HT1080 (cell line): ENCODE data around the gene PANX3. TPM values are rescaled to one million over a fixed set of nuclear protein-coding genes. Genes with fewer than 3 reads are reported as not detected.

Experiments used
- DNase-seq: peaks from one replicate; pipeline ENCODE4 v3.0.0-alpha.2; 2015; ENCODE audit warnings: low read depth
- small RNA-seq: library from RNA; depleted of rRNA; stranded (forward); fragments of <200 nt; gene quantifications from one replicate; pipeline ENCODE3, GENCODE V24; 2014
- total RNA-seq: library from RNA; depleted of rRNA; stranded (reverse); fragments of >200 nt; shearing (Covaris generic); gene quantifications from 2 replicates; pipeline ENCODE4 v1.2.3, GENCODE V29; 2014; rRNA removed

Gene PANX3
- total RNA-seq, 1 experiment from 2014 or later, result not detected

DNA sequence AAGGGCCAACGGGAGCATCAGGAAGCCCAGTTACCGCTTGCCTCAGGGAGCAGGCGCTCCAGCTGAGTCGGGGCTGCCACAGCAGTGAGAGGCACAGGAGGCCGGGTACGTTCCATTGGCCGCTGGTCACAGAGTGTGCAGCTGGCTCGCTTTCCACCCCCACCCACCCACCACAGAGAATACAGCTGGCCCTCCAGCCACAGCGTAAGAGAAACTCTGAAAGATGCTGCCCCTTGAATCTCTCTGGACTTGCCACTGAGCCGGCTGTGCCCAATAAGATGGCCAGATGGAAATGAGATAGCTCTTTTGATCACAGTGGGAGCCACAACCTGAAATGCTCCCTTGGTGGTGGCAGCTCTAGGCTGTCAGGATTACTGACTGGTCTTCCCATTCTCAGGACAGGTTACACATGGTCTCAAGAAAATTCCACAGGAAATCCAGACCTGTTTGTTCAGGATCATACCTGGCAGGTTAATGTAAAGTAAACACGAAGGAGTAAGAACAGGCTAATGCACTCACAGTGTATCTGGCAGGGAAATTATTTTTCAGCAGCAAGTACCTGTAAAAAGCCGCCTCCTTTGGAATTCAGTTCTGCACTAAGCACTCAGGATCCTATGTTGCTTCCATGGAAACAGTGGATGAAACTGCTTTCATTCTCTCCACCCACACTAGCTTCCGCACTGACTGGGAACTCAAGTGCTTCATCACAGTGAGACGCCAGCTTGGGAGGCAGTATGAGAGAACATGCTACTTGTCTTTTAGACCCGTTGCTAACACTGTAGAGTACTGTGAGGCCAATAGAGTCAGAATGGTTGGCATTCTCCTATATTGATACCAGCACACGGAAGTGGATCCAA lies 45.8 kb downstream of the PANX3 start:
- no peak for DNase-seq

DNA sequence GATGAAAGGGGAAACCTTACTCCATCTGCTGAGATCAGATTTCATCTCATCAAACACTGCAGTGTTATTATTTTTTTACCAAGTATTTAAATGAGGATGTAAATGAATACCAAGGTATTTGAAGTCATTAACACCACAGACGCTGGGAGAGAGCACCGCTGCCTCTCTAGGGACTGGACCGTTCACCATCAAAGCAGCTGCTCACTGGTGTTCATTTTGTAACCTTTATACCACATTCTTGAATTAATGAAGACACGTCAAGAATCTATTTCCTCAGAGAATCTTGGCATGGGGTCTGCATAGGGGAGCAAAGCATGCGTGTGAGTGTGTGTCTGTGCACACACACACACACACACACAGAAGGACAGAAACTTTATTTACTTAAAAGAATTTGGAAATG lies 46.7 kb downstream of the PANX3 start:
- DNase-seq, result no peak

DNA sequence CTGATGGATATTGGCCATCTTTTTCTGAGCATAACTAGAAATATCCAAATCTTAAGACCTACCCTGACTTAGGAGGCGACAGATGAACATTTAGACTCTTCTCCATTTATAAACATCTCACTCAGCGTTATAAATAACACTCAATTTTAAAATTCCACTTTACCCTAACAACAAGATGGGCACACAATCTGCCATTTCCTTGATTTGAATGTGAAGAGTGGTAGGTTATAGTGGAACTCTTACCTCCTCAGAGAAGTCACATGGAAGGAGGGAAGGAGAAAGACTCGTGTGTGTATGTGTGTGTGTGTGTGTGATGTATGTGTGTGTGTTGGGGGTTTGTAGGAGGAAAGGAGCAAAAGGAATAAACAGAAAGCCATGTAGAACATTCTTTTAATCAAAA lies 47.3 kb downstream of the PANX3 start:
- DNase-seq, result no peak

DNA sequence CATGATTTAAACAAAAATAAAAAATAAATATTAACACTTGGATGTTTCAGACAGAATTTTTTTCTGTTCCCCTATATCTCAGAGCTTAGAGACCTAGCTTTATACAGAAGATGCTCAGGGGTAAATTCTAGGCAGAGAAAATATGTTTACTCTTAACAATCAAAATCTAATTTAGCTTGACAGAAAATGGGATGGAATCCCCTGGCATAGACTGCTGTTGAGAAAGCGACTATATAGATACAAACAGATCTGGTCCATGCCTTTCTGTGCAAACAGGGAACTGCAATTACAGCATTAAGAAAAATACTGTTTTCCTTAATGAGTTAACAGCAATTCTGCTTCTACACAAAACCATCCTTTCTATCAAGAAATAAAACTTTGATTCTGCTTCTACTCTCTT lies 47.8 kb downstream of the PANX3 start:
- no peak for DNase-seq

DNA sequence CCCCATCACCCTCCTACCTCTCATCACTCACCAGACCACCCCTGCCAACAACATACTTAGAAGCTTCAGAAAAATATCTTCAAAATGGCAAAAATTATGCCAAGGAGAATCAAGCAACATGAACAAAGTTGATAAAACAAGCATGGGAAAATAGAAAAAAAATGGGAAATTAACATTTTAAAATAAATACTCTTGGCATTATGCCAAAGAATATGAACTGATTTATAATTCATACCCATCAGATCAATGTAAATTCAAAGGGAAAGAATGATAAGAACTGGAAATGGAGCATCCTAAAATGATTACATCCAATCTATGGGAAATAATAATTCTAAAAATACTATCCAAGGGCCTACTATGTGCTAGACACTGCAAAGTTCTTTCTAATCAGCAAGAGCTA lies 50.3 kb downstream of the PANX3 start:
- no peak for DNase-seq

DNA sequence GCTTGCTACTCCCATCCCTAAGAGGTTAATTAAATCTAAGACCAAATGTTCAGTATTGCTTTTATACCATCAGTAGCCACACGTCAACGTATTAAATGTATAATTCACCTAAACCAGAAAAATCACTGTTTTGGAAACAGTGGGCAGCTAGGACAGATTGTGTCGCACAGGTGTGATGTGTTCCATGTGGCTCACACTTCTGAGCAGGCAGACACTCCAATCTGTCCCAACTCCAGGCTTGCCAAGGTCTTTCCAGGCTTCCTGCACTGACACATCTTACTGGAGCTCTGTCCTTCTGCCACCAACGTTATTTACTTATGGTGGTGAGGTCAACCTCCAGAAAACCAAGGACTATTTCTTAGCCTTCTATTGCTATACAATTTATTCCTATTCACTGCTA lies 50.9 kb downstream of the PANX3 start:
- DNase-seq, result no peak

DNA sequence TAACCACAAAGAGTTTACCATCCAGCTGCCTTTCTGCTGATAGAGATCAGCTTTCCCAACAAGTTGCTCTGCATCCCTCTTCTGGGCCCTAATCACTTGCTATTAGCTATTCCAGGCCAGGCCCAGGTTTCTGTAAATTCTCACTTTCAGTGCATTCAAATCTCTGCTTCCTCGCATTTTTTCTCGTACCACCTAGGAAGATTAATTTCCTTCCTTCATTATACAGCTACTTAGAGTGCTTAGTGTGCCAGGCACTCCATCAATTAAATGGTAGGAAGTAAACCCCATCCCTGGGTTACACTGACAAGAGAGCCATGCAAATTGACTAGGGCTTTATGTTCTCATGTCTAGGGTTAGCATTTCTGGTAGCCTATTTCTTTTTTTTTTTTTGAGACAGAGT lies 52.6 kb downstream of the PANX3 start:
- DNase-seq, result no peak

DNA sequence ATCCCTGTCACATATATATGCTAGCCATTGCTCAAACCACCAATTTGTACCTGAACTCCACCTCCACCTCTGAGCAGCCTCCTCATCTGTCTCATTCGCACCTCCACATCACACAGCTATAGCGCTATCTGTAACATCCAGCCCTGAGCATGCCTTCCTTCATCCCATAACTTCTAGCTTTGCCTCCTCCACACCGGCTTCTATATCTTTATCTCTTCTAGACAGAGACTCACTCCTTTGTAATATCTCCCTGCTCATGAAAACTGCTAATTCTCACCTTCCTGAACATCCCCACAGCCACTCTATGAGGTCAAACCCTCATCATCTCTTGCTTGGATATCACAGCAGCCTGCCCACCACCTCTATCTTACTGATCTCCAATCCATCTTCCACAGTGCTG lies 56.4 kb downstream of the PANX3 start:
- DNase-seq, result no peak

DNA sequence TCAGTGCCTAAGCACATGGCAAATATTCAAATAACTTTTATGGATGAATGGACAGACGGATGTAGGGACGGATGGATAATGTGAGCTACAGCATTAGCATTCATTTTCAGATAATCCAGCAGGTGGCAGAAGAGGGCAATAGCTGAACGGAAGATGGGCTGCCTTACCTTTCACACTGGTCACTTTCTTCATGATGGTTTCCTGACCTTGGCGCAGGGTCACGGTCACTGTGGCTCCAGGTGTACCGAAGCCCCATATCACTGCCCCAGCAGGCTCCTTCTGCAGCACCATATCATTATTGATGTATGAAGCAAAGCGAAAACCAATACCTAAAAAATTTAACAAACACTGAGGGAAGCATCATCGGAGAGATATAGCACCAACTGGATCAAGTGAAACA lies 58.0 kb downstream of the PANX3 start:
- peak; percentile 48 for DNase-seq

Small RNAs within 50 kb of the gene (small RNA-seq; reads per million reads assigned to genes)
- not detected for gene RNA5SP352

Other genes starting within 250 kb of the PANX3 start
- gene OR8B2, start 226.9 kb upstream of the PANX3 start, total RNA-seq, result not detected in 2 replicates
- not detected in 2 replicates for gene OR8B3, start 212.4 kb upstream of the PANX3 start, total RNA-seq
- gene OR8B4, start 186.6 kb upstream of the PANX3 start, total RNA-seq, result not detected in 2 replicates
- not detected in 2 replicates for gene OR8B8, start 165.7 kb upstream of the PANX3 start, total RNA-seq
- gene OR8B12, start 67.8 kb upstream of the PANX3 start, total RNA-seq, result not detected in 2 replicates
- gene OR8A1, start 41.4 kb upstream of the PANX3 start, total RNA-seq, result not detected in 2 replicates
- 42.9 and 52.7 TPM in 2 replicates for gene TBRG1, start 11.4 kb downstream of the PANX3 start, total RNA-seq
- 4.3 and 5.5 TPM in 2 replicates for gene SIAE, start 62.3 kb downstream of the PANX3 start, total RNA-seq
- gene SPA17, start 62.5 kb downstream of the PANX3 start, total RNA-seq, result 17.4 and 17.7 TPM in 2 replicates
- gene NRGN, start 128.5 kb downstream of the PANX3 start, total RNA-seq, result 9.1 and 17.5 TPM in 2 replicates
- not detected in 2 replicates for gene VSIG2, start 140.8 kb downstream of the PANX3 start, total RNA-seq
- gene ESAM, start 150.9 kb downstream of the PANX3 start, total RNA-seq, result 0.43 and 0.66 TPM in 2 replicates
- 13.7 and 14.5 TPM in 2 replicates for gene MSANTD2, start 189.0 kb downstream of the PANX3 start, total RNA-seq